Iris pigment epithelial cell (primary cell): ENCODE data around the gene ZNF628.
"Not testable (repeated sequence)": the region's sequence is repeated elsewhere in the genome, so short reads cannot be mapped to it uniquely, and the experiment has no call there.

Source experiments
- DNase-seq: peaks from one replicate; pipeline ENCODE4 v3.0.0-alpha.2; 2011; ENCODE audit warnings: low read depth

The ZNF628 gene

DNA sequence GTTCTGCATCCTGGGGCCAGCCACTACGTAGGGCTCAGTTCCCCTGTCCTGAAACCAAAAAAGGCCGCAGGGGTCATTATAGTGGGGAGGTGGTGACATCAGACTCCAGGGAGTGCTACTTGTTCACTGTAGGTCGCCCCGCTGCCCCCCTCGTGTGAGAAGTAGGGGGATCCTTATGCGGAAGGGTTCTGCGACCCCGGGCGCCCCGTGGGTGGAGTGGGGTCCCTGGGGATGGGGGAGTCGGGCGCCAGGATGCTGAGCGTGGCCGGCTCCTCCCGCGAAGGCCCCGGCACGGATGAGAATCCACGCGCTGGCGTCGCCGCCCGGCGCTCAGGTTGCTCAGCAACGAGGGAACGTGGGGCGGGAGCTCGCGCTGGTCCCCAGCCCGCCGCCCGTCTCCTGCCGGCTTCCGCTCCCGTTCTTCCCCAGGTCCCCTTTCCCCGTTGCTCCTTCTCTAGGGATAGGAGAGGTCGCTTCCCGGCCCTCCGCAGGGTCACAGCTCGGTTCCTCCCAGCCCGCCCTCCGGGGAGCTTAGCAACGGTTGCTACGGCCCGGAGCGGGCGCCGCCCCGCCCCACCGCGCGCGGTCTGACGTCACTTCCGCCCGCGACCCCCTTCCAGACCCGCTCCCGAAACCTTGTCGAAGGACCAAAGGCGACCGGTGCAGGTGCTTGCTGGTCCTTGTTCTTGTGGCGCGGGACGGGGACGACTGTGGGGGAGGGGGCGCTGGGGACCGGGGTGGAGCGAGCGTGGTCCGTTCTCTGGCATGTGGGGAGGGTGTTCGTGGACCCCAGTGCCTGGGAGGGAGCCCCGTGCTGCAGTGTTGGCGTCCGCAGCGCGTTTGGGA lies 8.4 kb downstream of the ZNF628 start, which contains the start of gene NAT14:
Gene NAT14 (plus strand): TSS at position 596 of the 846 bp plus-strand sequence. CDS start 521 bp downstream, outside the sequence.
- DNase-seq, result peak; percentile 40

DNA sequence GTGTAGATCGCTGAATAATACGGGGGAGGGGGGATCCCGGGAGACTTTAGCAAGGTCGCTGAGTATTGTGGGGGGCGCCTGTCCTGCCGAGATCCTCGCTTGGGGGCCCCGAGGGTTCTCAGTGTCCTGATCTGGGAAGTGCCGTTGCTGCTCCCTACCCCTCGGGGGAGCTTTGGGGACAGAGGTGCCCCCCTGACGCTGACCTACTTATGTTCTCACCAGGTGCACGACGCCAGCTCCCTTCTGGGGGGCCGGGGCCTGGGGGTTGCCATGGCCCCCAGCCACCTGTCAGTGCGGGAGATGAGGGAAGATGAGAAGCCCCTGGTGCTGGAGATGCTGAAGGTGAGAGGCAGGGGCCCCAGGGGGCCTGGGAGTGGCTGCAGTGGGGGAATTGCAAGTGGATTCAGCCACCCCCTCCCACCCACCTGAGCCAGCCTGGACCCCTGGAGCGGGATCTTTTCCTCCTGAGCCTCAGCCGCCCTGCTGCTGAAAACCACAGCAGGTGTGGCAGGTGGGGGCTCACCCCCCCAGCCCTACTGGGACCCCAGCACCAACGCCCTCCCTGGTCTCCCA lies 9.1 kb downstream of the ZNF628 start:
- DNase-seq, result no peak

DNA sequence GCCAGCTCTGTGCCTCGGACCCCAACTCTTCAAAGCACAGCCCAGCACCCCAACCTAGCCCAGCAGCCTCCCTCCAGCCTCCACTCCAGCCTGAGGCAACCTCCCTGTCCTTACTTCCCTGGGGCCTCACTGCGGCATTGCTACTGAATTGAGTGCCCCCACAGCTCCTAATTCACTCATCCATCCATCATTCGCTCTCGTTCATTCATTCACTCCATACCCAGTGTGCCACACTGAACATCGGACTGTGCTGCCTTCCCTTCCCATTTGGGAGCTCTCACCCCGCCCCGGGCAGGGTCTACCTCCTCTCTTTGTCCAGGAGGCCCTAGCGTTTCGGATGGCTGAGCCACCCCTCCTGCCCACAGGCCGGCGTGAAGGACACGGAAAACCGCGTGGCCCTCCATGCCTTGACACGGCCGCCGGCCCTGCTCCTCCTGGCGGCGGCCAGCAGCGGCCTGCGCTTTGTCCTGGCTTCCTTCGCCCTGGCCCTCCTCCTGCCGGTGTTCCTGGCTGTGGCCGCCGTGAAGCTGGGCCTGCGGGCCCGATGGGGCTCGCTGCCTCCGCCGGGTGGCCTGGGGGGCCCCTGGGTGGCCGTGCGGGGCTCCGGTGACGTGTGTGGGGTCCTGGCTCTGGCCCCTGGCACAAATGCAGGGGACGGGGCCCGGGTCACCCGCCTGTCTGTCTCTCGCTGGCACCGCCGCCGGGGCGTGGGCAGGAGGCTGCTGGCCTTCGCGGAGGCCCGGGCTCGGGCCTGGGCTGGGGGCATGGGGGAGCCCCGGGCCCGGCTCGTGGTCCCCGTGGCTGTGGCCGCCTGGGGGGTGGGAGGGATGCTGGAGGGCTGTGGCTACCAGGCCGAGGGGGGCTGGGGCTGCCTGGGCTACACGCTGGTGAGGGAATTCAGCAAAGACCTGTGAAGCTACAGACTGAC lies 9.9 kb downstream of the ZNF628 start:
- DNase-seq, result no peak

DNA sequence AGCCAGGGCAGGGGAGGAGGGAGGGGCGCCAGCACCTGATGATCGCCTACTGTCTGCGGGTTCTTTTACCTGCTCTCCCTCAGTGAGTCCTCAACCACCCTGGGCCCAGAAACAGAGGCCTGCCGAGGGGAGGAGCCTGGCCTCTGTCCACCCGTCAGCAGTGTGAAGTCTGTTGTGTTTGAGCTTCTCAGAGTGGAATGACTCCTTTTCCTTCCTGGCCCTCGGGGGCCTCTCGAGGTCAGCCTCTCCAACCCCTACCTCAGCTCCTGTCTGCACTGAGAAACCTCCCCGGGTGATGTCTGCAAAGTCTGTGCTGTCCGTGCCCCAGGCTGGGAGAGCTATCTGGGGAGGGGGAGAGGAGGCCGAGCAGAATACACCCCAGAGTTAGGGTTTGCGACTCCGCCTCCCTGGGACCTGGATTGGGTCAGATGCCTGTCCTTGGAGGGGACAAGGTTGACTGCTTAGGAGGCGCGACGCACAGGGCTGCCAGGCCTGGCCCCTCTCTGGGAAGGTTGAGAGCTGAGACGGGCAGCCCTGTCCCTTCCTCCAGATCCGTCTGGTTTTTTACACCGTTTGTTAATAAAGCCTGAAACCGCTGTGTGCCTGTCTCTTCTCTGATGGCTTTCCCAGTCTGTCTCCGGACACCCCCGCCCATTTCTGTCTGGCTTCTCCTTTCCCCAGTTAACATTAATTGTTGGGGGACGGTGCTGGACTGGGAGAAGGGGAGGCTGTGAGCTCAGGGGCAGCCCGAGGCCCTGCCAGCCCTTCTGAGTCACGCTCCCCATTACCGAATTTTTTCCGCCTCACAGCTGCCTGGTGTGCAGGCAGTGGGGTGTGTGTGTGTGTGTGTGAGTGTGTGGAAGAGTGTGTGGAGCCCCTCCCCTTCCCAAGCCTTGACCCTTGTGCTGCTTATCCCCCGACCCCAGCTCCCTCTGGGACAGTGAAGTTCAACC lies 10.8 kb downstream of the ZNF628 start:
- DNase-seq, result peak; percentile 96

DNA sequence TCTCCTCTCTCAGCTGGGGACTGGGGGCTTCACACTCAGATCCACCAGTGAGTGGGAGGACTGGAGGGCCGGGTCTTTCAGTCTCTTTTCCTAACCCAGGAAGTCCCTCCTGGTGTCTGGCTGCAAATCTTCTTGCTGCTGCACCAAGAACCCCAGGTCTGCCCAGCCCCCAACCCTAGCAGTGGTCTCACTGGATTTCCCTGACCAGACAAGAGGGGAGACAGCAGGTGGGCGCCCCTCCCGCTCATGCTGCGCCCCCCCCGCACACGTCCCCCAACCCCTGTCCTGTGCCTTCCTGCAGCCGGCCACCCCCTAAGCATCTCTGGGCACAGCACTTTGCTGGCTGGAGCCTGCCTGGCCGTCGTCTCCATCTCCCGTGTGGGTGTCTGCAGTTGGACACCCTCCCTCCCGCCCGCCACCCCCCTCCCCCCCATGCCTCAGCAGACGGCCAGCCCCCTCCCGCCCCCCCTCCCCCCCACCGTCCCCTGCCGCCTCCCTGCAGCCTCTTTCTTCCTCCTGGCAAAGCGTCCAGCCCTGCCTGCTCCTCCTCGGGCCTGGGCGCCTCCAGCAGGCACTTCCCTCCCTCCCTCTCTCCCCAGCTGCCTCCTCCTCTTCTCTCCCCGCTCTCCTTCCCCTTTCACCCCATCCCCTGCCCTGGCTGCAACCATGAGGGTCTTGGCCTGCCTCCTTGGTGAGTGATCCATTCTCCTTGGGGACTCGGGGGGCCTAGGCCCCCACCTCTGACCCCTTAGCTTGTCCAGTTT lies 11.7 kb downstream of the ZNF628 start, which contains the start of gene SSC5D:
Gene SSC5D (plus strand): TSS at position 513 of the 764 bp plus-strand sequence. CDS start 154 bp downstream, at position 667.
- DNase-seq, result peak; percentile 22

DNA sequence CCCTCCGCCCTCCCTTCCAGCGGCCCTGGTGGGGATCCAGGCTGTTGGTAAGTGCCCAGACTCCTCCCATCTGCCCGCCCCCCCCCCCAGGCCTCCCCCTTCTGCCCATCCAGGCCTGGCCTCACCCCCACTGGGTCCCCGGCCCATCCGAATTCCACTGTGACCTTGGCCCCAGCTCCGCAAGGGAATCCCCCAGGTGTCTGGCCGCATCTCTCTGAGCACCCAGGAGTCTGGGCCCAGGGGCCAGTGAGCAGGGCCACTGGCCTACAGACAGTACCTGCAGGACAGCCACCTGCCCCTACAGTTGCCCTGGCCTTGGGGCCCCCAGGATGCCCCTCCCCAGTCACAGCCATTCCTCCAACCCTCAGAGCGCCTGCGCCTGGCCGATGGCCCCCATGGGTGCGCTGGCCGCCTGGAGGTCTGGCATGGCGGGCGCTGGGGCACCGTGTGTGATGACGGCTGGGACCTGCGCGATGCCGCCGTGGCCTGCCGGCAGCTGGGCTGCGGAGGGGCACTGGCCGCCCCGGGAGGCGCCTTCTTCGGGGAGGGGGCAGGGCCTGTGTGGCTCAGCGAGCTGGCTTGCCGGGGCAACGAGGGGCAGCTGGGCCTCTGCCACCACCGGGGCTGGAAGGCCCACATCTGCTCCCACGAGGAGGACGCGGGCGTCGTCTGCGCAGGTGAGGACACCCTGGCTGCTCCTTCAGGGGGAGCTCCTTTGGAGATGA lies 12.7 kb downstream of the ZNF628 start:
- DNase-seq, result no peak

DNA sequence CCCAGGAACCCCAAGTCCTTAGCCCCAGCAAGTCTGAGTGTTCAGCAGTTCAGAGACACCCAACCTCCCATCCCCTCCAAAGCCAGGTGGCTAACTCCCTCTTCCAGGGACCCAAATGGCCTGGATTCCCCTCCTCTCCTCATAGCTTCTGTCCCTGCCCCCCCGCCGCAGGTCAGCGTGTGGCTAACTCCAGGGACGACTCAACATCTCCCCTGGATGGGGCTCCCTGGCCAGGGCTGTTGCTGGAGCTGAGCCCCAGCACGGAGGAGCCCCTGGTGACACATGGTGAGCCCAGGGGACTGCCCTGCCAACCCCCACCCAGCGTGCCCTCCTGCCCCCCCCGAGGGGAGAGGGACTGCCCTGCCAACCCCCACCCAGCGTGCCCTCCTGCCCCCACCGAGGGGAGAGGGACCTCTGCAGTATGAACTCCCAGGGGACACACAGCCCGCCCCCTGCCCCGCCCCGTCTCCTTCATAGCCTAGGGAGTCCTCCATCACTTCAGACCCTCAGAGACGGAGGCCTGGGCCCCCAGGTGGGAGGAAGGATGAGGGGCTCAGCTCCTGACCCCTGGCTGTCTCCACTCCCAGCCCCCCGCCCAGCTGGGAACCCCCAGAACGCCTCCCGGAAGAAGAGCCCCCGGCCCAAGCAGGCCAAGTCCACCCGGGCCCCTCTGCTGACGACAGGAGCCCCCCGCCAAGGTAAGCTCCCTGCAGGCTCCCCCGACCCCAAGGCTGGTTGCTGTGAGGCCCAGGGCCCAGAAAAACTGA lies 13.5 kb downstream of the ZNF628 start:
- no peak for DNase-seq

DNA sequence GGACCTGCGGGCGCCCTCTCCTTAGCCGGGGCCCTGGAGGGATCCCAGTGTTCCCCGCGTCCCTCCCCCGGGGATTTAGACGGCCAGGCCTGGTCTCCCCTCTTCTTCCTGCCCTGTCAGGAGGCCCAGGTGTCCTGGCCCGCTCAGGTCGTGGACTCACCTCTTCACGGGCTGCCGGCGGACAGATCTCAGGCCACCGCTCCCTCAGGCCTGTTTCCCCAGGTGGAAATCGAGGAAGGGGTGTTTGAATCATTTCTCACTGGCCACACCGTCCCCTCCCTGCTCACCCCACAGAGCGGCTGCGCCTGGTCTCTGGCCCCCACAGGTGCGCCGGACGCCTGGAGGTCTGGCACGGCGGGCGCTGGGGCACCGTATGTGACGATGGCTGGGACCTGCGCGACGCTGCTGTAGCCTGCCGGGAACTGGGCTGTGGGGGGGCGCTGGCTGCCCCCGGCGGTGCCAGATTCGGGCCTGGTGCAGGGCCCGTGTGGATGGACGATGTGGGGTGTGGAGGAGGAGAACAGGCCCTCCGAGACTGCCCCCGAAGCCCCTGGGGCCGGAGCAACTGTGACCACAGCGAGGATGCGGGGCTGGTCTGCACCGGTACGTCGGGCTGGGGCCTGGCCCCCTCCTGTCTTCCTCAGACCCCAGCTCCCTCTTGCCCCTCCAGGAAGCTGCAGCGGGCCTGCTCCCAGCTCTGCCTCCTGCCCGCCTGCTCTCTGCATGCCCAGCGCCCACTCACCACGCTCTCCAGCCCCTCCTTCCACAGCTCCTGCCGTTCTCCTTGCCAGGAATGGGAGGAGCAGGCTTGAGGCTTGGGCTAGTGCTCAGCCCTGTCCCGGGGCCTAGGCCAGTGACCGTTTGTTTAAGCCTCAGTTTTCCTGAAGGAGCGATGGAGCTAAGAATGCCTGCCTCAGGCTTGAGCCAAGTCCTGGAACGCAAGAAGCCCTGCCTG lies 14.3 kb downstream of the ZNF628 start:
- DNase-seq, result no peak

DNA sequence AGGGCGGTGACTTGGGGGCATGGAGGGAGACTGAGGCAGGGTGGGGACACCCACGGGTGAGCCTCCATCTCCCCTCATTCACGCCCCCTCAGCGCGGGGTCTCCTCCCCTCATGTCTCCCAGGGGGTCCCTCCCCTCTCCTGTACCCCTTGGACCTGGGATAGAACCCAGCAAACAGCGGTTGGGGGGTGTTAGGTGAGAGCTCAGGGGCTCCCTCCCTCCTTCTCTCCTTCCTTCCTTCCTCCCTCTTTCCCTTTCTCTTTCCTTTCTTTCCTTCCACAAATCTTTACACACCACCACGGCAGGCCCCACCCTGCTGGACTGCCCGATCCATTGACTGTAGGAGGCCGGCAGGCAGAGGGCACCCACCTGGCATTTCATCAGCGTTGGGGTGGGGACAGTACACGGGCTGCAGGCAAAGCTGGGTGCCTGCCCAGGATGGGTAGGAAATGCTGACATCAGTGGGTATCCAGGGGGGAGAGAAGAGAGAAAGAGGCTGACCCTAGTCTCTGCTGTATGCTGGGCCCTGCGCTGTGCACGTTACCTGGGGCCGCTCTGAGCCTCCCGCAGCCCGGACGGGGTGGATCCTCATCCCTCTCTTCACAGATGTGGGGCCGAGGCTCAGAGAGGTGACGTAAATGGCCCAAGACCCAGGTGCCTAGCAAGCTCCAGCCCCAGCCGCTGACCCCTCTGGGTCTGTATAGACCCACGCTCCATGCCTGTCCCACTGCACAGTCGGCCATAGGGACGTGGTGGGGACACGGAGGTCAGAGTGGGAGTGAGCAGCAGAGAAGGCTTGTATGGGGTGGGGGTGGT lies 15.3 kb downstream of the ZNF628 start:
- no peak for DNase-seq

DNA sequence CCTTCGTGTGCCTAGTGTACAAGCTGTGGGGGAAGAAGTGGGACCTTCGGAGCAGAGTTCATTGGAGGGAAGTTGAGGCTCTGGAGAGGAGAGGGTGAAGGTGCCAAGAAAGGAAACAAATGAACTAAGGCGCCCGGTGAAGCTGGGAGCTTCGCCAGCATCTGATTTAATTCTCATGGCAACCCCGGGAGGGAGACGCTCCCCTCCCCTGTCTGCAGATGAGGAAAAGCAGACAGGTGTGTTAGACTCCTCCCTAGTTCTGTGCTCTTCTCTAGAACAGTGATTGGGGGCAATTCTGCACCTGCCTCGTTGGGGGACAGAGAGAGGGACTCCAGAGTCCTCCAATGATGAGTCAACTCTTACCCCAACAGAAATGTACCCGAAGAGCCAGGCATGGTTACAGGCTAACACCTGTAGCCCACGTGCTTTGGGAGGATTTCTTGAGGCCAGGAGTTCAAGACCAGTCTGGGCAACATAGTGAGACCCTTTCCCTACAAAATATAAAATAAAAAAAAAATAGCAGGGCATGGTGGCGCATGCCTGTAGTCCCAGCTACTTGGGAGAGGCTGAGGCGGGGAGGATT lies 16.0 kb downstream of the ZNF628 start:
- DNase-seq, result no peak

DNA sequence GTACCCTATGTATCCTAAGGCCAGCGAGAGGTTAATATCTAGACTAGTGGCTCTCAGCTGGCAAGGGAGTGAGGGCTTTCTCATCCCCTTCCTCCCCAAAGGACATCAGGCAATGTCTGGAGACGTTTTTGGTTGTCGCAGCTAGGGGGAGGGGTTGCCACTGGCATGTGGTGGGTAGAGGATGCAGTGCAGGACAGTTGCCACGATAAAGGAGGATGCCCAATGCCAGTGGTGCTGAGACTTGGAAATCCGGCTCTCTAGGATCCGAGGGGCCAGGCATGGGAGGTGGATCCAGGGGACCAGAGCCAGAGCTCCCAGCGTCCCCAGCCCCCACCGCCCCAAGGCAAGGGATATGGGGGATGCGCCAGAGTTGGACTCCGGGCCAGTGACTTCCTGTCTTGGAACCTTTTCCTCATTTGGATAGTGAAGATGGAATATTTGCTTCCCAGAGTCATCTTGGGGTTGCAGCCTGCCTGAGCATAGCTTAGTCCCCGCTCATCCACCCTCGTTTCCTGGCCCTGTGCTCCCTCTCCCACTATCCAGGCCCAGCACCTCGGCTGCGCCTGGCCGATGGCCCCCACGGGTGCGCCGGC lies 16.7 kb downstream of the ZNF628 start:
- DNase-seq, result no peak

DNA sequence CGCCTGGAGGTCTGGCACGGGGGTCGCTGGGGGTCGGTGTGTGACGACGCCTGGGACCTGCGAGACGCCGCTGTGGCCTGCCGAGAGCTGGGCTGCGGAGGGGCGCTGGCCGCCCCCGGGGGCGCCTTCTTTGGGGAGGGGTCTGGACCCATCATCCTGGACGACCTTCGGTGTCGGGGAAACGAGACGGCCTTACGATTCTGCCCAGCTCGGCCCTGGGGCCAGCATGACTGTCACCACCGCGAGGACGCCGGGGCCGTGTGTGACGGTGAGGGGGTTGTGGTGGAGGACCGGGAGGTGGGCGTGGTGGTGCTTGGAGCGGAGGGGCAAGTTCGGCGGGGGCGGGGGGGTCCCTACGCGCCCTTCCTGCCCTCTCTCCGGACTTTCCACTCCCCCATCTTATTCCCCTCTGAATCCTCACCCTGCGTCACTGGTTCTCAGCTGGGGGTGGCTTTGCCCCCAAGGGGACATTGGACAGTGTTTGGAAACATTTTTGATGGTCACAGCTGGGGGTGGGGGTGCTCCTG lies 17.3 kb downstream of the ZNF628 start:
- DNase-seq, result no peak

DNA sequence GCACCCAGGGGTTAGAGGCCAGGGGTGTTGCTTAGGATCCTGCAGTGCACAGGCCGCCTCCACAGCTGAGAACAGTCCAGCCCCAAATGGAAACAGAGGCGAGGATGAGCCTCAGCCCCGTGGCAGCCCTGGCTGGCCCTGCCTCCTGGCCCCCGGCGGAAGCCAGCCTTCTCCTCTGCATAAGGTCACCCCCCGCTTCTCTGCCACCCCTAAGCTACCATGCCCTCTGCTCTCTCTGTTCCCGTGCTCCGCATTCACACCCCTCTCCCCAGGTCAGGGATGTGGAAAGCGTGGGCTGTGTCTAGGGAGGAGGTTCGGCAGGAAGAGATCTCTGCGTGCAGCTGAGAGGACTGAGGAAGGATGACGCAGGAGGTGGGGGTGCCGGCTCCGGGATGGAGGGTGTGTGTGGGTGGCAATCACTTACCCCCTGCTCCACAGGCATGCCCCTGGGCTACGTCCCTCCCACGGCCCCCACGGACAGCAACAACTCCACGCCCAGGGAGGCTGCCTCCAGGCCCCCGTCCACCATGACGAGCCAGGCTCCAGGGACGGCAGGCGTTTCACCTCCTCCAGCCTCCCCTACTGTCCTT lies 17.9 kb downstream of the ZNF628 start:
- peak; percentile 28 for DNase-seq

DNA sequence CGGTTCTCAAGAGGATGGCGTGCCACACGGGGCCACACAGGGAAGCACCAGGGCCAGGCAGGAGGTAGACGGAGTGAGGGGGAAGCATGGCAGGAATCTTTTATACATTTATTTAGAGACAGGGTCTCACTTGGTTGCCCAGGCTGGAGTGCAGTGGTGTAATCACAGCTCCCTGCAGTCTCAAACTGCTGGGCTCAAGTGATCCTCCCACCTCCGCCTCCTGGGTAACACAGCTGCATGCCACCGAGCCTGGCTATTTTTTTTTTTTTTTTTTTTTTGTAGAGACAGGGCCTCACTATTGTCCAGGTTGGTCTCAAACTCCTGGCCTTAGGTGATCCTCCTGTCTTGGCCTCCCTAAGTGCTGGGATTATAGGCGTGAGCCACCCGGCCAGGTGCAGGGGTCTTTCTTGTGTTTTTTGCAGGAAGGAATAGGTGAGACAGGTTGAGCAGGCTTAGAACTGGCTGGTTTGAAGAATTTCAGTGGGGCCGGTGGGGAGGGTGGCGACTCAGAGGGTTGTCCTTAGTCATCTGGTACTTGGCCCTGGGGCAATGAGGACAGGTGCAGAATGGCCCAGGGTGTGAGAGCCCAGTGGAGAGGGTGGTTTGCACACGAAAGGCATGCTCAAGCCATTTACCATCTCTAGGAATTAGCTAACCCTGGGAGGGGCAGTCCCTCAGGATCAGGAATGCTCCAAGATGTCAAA lies 19.4 kb downstream of the ZNF628 start:
- DNase-seq, result no peak

DNA sequence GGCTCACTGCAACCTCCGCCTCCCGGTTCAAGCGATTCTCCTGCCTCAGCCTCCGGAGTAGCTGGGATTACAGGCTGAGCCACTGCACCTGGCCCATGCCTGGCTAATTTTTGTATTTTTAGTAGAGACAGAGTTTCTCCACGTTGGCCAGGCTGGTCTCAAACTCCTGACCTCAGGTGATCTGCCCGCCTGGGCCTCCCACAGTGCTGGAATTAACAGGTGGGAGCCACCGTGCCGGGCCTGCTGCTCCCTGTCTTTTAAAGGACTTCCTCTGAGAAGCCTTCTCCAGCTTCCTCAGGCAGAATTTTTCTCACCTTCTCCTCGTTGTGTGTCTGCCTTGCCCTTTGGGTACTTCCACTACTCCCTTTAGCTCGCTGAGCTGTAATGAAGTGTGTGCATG lies 20.4 kb downstream of the ZNF628 start:
- DNase-seq, result not testable (repeated sequence)
